ENCODE data around the gene GOLGA8F.
"Not testable (repeated sequence)": the region's sequence is repeated elsewhere in the genome, so short reads cannot be mapped to it uniquely, and the experiment has no call there.

The GOLGA8F gene

DNA sequence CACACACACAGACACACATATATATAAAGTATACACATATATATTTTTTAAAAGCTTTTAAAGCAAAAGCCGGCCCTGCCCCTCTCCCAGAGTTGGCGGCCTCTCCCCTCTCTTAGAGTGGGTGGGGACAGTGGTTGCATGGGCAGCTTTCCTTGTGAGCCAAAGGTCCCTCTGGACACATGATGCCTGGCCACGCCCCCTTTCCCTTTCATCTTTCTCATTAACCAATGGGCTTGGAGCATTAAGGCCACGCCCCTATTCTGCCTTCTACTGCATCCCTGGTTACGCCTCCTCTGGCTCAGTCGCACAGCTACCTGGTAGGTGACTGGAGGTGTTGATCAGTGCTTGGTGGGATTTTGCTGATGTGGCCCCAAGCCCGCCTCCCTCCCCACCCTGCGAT lies at the start of gene GOLGA8F:
TSS of gene GOLGA8F (plus strand) at position 301 of the 400 bp plus-strand sequence. CDS start at position 399, 98 bp downstream.
- not testable (repeated sequence) for DNase-seq (ENCODE audit: low read depth in 1 of 2, low spot score in 1 of 2)

DNA sequence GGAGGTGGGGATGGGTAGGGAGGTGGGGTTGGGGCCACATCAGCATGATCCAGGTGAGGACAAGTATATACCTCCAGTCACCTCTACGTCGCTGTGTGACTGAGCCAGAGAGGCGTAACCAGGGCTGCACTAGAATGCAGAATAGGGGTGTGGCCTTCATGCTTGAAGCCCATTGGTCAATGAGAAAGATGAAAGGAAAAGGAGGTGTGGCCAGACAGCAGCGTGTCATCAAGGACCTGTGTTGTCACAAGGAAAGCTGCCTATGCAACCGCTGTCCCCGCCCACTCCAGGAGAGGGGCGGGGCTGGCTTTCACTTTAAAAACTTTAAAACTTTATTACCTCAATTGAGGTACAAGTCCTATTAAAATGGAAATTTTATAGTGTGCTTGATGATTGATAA lies 20.5 kb upstream of the GOLGA8F start, which contains the start of gene GOLGA6L24:
TSS of gene GOLGA6L24 (minus strand) at position 101 of the 400 bp plus-strand sequence. CDS start at position 40, 61 bp downstream.
- not testable (repeated sequence) for DNase-seq (ENCODE audit: low read depth in 1 of 2, low spot score in 1 of 2)

- not testable (repeated sequence) for DNase-seq (ENCODE audit: low read depth in 1 of 2, low spot score in 1 of 2)
Measured at GRCh38 chr15:28365502-28365901, 13.0 kb upstream of the GOLGA8F start.

DNA sequence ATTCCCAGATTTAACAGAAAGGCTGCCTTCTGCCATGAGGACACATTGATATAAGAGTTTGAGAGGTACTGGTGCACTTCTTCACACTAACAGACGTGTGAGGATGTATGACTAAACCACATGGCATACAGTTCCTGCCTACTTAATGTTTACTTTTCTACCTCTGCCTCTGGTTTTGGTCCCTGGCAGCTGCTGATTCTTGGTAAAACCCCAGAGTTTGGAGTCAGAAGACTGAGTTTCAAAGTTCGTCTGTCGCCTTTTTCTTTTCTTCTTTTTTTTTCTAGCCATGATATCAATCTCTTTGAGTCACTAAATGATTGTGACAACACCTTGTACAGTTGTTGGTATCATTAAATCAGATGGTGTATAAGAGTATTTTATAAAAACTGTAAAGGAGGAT lies 1.6 kb downstream of the GOLGA8F start:
- not testable (repeated sequence) for DNase-seq (ENCODE audit: low read depth in 1 of 2, low spot score in 1 of 2)

DNA sequence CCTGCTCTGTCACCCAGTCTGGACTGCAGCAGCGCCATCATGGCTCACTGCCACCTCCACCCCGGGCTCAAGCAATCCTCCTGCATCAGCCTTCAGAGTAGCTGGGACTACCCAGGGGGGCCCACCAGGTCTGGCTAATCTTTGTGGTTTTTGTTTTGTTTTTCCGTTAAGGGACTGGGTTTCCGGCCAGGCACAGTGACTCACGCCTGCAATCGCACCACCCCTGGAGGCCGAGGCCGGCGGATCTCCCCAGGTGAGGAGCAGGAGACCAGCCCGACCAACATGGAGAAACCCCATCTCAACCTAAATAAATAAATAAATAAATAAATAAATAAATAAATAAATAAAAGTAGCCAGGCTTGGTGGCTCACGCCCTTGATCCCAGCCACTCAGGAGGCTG lies 17.6 kb downstream of the GOLGA8F start:
- not testable (repeated sequence) for DNase-seq (ENCODE audit: low read depth in 1 of 2, low spot score in 1 of 2)

DNA sequence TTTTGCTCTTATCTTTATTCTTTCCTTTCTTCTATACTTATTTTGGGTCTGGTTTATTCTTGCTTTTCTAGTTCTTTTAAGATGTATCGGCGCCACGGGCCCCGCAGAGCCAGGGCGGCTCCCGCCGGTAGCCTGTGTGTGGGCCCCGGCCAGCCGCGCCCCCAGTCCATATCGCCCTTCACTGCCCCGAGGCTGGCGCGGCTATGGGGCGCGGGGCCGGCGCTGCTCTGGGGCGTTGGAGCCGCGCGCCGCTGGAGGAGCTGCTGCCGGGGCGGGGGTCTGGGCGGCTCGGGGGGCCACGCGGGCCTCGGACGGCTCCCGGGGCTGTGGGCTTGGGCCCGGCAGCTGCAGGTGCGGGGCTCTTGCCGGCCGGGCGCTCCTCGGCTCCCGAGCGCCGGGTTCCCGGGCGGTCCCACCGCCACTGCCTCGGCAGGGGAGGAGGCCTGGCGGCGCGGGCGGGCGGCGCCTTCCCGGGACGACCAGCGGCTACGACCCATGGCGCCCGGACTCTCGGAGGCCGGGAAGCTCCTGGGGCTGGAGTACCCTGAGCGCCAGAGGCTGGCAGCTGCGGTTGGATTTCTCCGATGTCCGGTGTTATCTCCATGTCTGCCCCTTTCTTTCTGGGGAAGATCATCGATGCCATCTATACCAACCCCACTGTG lies 24.4 kb downstream of the GOLGA8F start:
- not testable (repeated sequence) for DNase-seq (ENCODE audit: low read depth in 1 of 2, low spot score in 1 of 2)

DNA sequence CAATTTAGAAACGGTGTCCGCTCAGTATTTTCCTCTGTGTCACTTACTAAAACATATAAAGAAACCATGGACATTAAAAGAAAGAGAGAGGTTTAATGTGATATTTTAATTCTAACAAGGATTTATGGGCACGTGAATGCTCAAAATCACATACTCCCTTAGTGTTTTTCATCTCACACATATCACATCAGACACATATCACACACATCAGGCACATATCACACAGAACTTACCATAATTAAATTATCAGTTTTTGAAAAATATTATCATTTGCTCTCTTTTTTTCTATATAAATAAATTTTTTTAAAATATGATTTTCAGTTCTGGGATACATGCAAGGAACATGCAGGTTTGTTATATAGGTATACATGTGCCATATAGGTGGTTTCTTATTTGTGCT lies 42.0 kb downstream of the GOLGA8F start:
- DNase-seq (ENCODE audit: low read depth in 1 of 2, low spot score in 1 of 2) = not testable (repeated sequence)

DNA sequence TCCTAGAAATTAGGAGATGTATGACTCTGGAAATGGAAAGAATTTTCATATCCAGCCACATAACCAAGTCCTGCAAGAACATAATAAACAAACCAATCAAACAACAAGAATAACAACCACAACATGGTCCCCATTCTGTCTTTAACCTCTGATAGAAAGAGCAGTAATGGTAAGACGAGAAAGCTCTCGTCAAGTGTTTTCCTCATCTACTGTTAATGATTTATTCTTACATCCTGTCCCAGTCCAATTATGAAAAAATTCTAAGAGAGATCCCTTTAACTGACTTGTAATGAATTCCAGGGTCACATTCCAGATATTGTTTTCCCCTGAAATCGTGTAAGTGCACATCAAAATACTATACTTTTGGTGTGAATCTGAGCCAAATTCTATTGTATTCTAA lies 57.1 kb downstream of the GOLGA8F start:
- DNase-seq (ENCODE audit: low read depth in 1 of 2, low spot score in 1 of 2) = not testable (repeated sequence)

All from activated T-helper 1 cell treated with anti-CD3 and anti-CD28 coated beads, Interleukin-2, amount 50 U/mL, for 16 hours (primary cell).